GM23338 (cell line): ENCODE measurements around the gene CASQ1. TPM values are rescaled to one million over a fixed set of nuclear protein-coding genes. Genes with fewer than 3 reads are reported as not detected.
A peak's percentile ranks its signal among the peaks of the same experiment; 100 is the strongest.

ENCODE experiments used
- ATAC-seq: fragments of 200-7000 bp; cut with Tn5 transposase; 3 replicates; pipeline ENCODE4 v1.9.1; 2020
- DNase-seq: peaks from one replicate; pipeline ENCODE4 v3.0.0-alpha.2; 2015; ENCODE audit warnings: low spot score
- H2AFZ ChIP-seq: fragments of 200-600 bp; sonication (generic); 2 replicates; pipeline ENCODE4 v1.8.0; 2016; ENCODE audit warnings: antibody characterized with exemption, mild to moderate bottlenecking, moderate library complexity
- H3F3A ChIP-seq: fragments of 200-600 bp; sonication (generic); replicated peaks from 2 replicates; pipeline ENCODE4 v1.8.0; 2017; ENCODE audit warnings: antibody characterized with exemption, mixed run types, low read depth
- H3K27ac ChIP-seq: fragments of 200-600 bp; sonication (generic); 2 replicates; pipeline ENCODE4 v1.6.1; 2016; ENCODE audit warnings: low read depth
- H3K27me3 ChIP-seq: fragments of 200-600 bp; sonication (generic); 2 replicates; pipeline ENCODE4 v1.8.0; 2016; ENCODE audit warnings: mild to moderate bottlenecking, mixed run types, moderate library complexity; ENCODE audit not compliant: insufficient read depth
- H3K36me3 ChIP-seq: fragments of 200-600 bp; sonication (generic); 2 replicates; pipeline ENCODE4 v1.8.0; 2016; ENCODE audit warnings: mild to moderate bottlenecking; ENCODE audit not compliant: insufficient read depth
- H3K4me1 ChIP-seq: fragments of 200-600 bp; sonication (generic); 2 replicates; pipeline ENCODE4 v1.8.0; 2016; ENCODE audit warnings: mild to moderate bottlenecking, moderate library complexity; ENCODE audit not compliant: insufficient read depth
- H3K4me2 ChIP-seq: fragments of 200-600 bp; sonication (generic); 2 replicates; pipeline ENCODE4 v1.7.1; 2017; ENCODE audit warnings: mixed run types
- H3K4me3 ChIP-seq: fragments of 200-600 bp; sonication (generic); 2 replicates; pipeline ENCODE4 v1.6.1; 2016; ENCODE audit warnings: mixed run types
- H3K79me2 ChIP-seq: fragments of 200-600 bp; sonication (generic); replicated peaks from 2 replicates; pipeline ENCODE4 v1.8.0; 2017; ENCODE audit warnings: mild to moderate bottlenecking; ENCODE audit not compliant: insufficient read depth
- H3K9me2 ChIP-seq: fragments of 200-600 bp; sonication (generic); 2 replicates; pipeline ENCODE4 v1.8.0; 2017; ENCODE audit not compliant: insufficient read depth
- H4K20me1 ChIP-seq: fragments of 200-600 bp; sonication (generic); replicated peaks from 2 replicates; pipeline ENCODE4 v1.8.0; 2017; ENCODE audit warnings: mild to moderate bottlenecking; ENCODE audit not compliant: insufficient read depth
- H3K27ac Mint-ChIP-seq: 2 replicates; pipeline ENCODE4 v1.8.0; 2020; ENCODE audit warnings: inconsistent platforms, mild to moderate bottlenecking, moderate library complexity, mixed read lengths
- H3K27me3 Mint-ChIP-seq: 3 replicates; pipeline ENCODE4 v1.8.0; 2022; ENCODE audit warnings: low read depth, mild to moderate bottlenecking, moderate library complexity, mixed read lengths, inconsistent platforms; ENCODE audit not compliant: insufficient read depth, poor library complexity
- H3K36me3 Mint-ChIP-seq: 3 replicates; pipeline ENCODE4 v1.8.0; 2021; ENCODE audit warnings: low read depth, mild to moderate bottlenecking, inconsistent platforms, moderate library complexity, mixed read lengths
- H3K4me1 Mint-ChIP-seq: 3 replicates; pipeline ENCODE4 v1.8.0; 2020; ENCODE audit warnings: mild to moderate bottlenecking, inconsistent platforms, mixed read lengths
- H3K4me3 Mint-ChIP-seq: 3 replicates; pipeline ENCODE4 v1.8.0; 2021; ENCODE audit warnings: moderate library complexity, mild to moderate bottlenecking, inconsistent platforms, mixed read lengths
- H3K9me3 Mint-ChIP-seq: 3 replicates; pipeline ENCODE4 v1.8.0; 2020; ENCODE audit warnings: moderate library complexity, mild to moderate bottlenecking, inconsistent platforms, mixed read lengths
- CREB1 ChIP-seq: fragments of 250-450 bp; sonication (Bioruptor Pico); IDR thresholded peaks from 2 replicates; pipeline ENCODE4 v1.5.0; 2020; ENCODE audit warnings: low read depth, mild to moderate bottlenecking, moderate library complexity
- CTCF ChIP-seq, 2 experiments: fragments of 200-600 bp in 1 of 2; sonication (generic) in 1 of 2; conservative IDR thresholded peaks; 2 replicates each; pipeline versions ENCODE4 v1.5.1 to v1.6.1; 2016 to 2017; ENCODE audit warnings: antibody characterized with exemption in 2 of 2, low read depth in 2 of 2, mild to moderate bottlenecking in 2 of 2, moderate library complexity in 1 of 2
- ETS1 ChIP-seq: IDR thresholded peaks from 2 replicates; pipeline ENCODE4 v1.6.1; 2016; ENCODE audit warnings: antibody characterized with exemption
- EZH2 ChIP-seq: fragments of 200-600 bp; sonication (generic); IDR thresholded peaks from one replicate; pipeline ENCODE4 v1.8.0; 2017; ENCODE audit warnings: antibody characterized with exemption, mild to moderate bottlenecking, low read depth; ENCODE audit not compliant: unreplicated experiment
- EZH2phosphoT487 ChIP-seq: fragments of 200-600 bp; sonication (generic); IDR thresholded peaks from one replicate; pipeline ENCODE4 v1.8.1; 2018; ENCODE audit warnings: antibody characterized with exemption; ENCODE audit not compliant: unreplicated experiment
- JUNB ChIP-seq: IDR thresholded peaks from one replicate; pipeline ENCODE4 v1.6.1; 2016; ENCODE audit warnings: antibody characterized with exemption; ENCODE audit not compliant: unreplicated experiment
- NANOG ChIP-seq: IDR thresholded peaks from 2 replicates; pipeline ENCODE4 v1.6.1; 2016; ENCODE audit warnings: antibody characterized with exemption, borderline replicate concordance
- POLR2AphosphoS5 ChIP-seq: IDR thresholded peaks from 2 replicates; pipeline ENCODE4 v1.6.1; 2016; ENCODE audit warnings: antibody characterized with exemption, low read depth
- REST ChIP-seq: IDR thresholded peaks from one replicate; pipeline ENCODE4 v1.6.1; 2018; ENCODE audit warnings: antibody characterized with exemption; ENCODE audit not compliant: unreplicated experiment
- STAT1 ChIP-seq: IDR thresholded peaks from one replicate; pipeline ENCODE4 v1.6.1; 2016; ENCODE audit warnings: antibody characterized with exemption; ENCODE audit not compliant: unreplicated experiment
- ZNF114 ChIP-seq: fragments of 250-450 bp; sonication (Bioruptor Pico); IDR thresholded peaks from 2 replicates; pipeline ENCODE4 v1.5.0; 2020; ENCODE audit warnings: mild to moderate bottlenecking, moderate library complexity
- ZNF331 ChIP-seq: fragments of 250-450 bp; sonication (Bioruptor Pico); IDR thresholded peaks from 2 replicates; pipeline ENCODE4 v1.5.0; 2020; ENCODE audit warnings: low read depth, mild to moderate bottlenecking, moderate library complexity
- ZNF462 ChIP-seq: fragments of 250-450 bp; sonication (Bioruptor Pico); IDR thresholded peaks from 2 replicates; pipeline ENCODE4 v1.5.0; 2020; ENCODE audit warnings: mild to moderate bottlenecking, moderate library complexity
- polyA plus RNA-seq: library from polyadenylated mRNA; unstranded; fragments of >200 nt; fragmentation: Nextera tagmentation; extraction: Ambion mirVana; gene quantifications from 2 replicates; pipeline ENCODE4 v1.2.1, GENCODE V29; 2016
- total RNA-seq: library from RNA; depleted of rRNA; stranded (reverse); fragments of >200 nt; shearing (Covaris generic); gene quantifications from 2 replicates; pipeline ENCODE4 v1.2.3, GENCODE V29; 2014

CASQ1 gene
- total and polyA plus RNA-seq, 2 experiments from 2014 or later, result 1.1 to 2.8 TPM

- Histone ChIP-seq H3K27me3 (no peaks in the 10 kb centered on the region), H2AFZ (no peak overlapping the region), H3K4me2 (peak overlapping the region; percentile 99), H3K27ac (peak overlapping the region; percentile 74), H3K79me2 (peaks cover 41% of the 10 kb centered on the region), H3K4me3 (no peak overlapping the region), H3K4me1 (peaks cover 58% of the 10 kb centered on the region), H3K36me3 (peaks cover 28% of the 10 kb centered on the region), H4K20me1 (peaks cover 26% of the 10 kb centered on the region), H3F3A (peaks cover 9% of the 10 kb centered on the region), H3K9me2 (no peaks in the 10 kb centered on the region)
- Mint-ChIP-seq H3K4me1 (peaks cover 67% of the 10 kb centered on the region), H3K27me3 (peaks cover 25% of the 10 kb centered on the region), H3K9me3 (no peaks in the 10 kb centered on the region), H3K27ac (no peak overlapping the region; the same call in 1 of the 2 replicates), H3K4me3 (no peak overlapping the region), H3K36me3 (peaks cover 43% of the 10 kb centered on the region)
- DNase-seq (no peak), ATAC-seq (no peak)
- no peak for TF ChIP-seq ZNF331 (CRISPR knock-in tag)
- TF ChIP-seq REST, result no peak
- TF ChIP-seq STAT1, result no peak
- TF ChIP-seq CTCF (conservative IDR thresholded peaks at IDR 0.05; ENCODE audit: low read depth in 2 of 2), result no peak
- TF ChIP-seq ETS1, result no peak
- TF ChIP-seq ZNF462, result no peak
- TF ChIP-seq NANOG, result no peak
- no peak for TF ChIP-seq CREB1 (CRISPR knock-in tag)
- no peak for TF ChIP-seq POLR2AphosphoS5
- TF ChIP-seq EZH2phosphoT487, result no peak
- TF ChIP-seq EZH2, result no peak
- TF ChIP-seq ZNF114 (CRISPR knock-in tag), result no peak
- no peak for TF ChIP-seq JUNB
Observed at GRCh38 chr1:160207771-160208556, 17.6 kb downstream of the CASQ1 start.
